ENCODE results near the gene QPRT. TPM values are rescaled to one million over a fixed set of nuclear protein-coding genes. Genes with fewer than 3 reads are reported as not detected.

QPRT gene
- total RNA-seq, 1 experiment from 2014 or later: 0.52 TPM

DNA sequence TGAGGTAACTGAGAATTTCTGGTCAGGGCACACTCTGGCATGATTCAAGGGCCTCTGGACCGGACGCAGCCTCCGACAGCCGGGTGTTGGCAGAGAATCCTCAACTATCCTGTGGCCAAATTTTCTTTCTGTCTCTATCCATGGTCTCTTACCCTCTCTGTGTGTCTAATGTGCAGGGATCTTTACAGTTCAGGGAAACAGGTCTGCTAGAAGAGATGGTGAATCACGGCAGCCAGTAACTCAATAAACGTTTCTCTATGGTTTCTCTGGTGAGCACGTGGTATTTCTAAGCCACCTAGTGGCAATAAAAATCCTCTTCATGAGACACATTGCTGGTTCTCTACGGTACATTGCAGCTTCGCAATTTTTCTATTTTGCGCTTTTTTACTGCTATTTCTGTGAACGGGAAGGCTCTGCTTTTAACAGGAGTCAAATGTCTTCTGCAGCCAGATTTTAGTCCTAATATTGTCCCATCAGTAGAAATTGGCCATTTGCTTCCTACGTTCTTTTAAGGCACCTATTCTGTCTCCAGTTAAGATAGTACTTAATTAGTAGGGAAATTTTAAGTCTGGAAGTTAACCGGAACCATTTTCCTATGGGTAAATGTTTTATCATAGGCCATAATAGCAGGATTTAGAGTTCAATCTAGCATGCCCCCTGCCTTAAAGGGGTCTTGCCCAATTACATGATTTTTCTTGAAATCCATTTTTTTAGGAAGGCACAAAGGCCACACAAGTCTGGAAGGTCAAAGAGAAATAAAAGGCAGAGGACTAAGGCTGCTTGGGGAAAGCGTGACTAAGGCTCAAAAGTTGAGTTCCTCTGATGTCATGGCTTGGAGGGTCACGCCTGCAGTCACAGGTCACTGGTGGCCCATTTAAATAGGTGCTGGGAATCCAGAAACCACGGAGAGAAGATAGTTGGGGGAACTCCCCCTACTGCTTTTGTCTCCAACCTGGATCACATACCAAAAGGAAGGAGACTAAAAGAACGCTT, 31.5 kb downstream of the QPRT start:
- RAD21 ChIA-PET (ENCODE audit: low non-redundant PET in 1 of 2, low total read pairs in 2 of 2, uncharacterized antibody in 2 of 2, unreplicated experiment in 2 of 2): no interaction called here
- Histone ChIP-seq H3K4me2 (ENCODE audit: low read length) (peak overlapping the region; percentile 19; the same call in 1 of the 2 replicates), H3K9me2 (ENCODE audit: insufficient read depth) (no peaks in the 10 kb centered on the region), H3K36me3 (ENCODE audit: control insufficient read depth in 1 of 2, insufficient read depth in 2 of 2, low read length in 2 of 2) (no peaks in the 10 kb centered on the region), H3K9me3 (ENCODE audit: control insufficient read depth in 1 of 2, insufficient read depth in 1 of 2, low read depth in 1 of 2, low read length in 2 of 2) (no peaks in the 10 kb centered on the region), H4K20me1 (ENCODE audit: insufficient read depth) (no peaks in the 10 kb centered on the region), H3K4me1 (ENCODE audit: control insufficient read depth in 1 of 2, insufficient read depth in 2 of 2, low read length in 2 of 2) (peaks cover 5 to 11% of the 10 kb centered on the region in 2 experiments; a peak in 3 of 4 replicates), H3K9ac (ENCODE audit: low read length) (no peak overlapping the region), H3K27ac (ENCODE audit: low read depth, low read length) (no peak overlapping the region), H3K79me2 (ENCODE audit: insufficient read depth, low read length) (no peaks in the 10 kb centered on the region), H2AFZ (ENCODE audit: low read depth, low read length, poor library complexity, severe bottlenecking) (peak overlapping the region; percentile 79), H3K27me3 (ENCODE audit: insufficient read depth, low read length) (no peaks in the 10 kb centered on the region), H3K4me3 (replicated peaks in 1 of 2; ENCODE audit: low read depth in 1 of 2, low read length in 2 of 2) (no peak overlapping the region)
- no TSS peak for BruUV-seq (replicated peaks)
- intact Hi-C loops (cut with micrococcal nuclease): no loop called here
- ATAC-seq: peak; percentile 96
- POLR2A ChIA-PET: no interaction called here
- DNase-seq (ENCODE audit: low read depth, low spot score): peak; percentile 56
- no peak for TF ChIP-seq JUND (IDR thresholded peaks at IDR 0.05)
- TF ChIP-seq, protein P1, sequence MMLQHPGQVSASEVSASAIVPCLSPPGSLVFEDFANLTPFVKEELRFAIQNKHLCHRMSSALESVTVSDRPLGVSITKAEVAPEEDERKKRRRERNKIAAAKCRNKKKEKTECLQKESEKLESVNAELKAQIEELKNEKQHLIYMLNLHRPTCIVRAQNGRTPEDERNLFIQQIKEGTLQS (IDR thresholded peaks at IDR 0.05): no peak
- TF ChIP-seq CEBPB (IDR thresholded peaks at IDR 0.05; ENCODE audit: low read depth): no peak
- TF ChIP-seq SP1 (IDR thresholded peaks at IDR 0.05; ENCODE audit: low read depth): no peak
- no peak for TF ChIP-seq EZH2 (IDR thresholded peaks at IDR 0.05)
- TF ChIP-seq CBX3 (IDR thresholded peaks at IDR 0.05; ENCODE audit: low read depth): peak; percentile 78
- no peak for TF ChIP-seq SIN3A (IDR thresholded peaks at IDR 0.05; ENCODE audit: low read depth)
- TF ChIP-seq, protein P2, sequence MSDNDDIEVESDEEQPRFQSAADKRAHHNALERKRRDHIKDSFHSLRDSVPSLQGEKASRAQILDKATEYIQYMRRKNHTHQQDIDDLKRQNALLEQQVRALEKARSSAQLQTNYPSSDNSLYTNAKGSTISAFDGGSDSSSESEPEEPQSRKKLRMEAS (IDR thresholded peaks at IDR 0.05): peak; percentile 96
- TF ChIP-seq POLR2AphosphoS5 (IDR thresholded peaks at IDR 0.05; ENCODE audit: low read depth, low read length): no peak
- no peak for TF ChIP-seq EGR1 (IDR thresholded peaks at IDR 0.05; ENCODE audit: low read depth)
- TF ChIP-seq, protein P3, sequence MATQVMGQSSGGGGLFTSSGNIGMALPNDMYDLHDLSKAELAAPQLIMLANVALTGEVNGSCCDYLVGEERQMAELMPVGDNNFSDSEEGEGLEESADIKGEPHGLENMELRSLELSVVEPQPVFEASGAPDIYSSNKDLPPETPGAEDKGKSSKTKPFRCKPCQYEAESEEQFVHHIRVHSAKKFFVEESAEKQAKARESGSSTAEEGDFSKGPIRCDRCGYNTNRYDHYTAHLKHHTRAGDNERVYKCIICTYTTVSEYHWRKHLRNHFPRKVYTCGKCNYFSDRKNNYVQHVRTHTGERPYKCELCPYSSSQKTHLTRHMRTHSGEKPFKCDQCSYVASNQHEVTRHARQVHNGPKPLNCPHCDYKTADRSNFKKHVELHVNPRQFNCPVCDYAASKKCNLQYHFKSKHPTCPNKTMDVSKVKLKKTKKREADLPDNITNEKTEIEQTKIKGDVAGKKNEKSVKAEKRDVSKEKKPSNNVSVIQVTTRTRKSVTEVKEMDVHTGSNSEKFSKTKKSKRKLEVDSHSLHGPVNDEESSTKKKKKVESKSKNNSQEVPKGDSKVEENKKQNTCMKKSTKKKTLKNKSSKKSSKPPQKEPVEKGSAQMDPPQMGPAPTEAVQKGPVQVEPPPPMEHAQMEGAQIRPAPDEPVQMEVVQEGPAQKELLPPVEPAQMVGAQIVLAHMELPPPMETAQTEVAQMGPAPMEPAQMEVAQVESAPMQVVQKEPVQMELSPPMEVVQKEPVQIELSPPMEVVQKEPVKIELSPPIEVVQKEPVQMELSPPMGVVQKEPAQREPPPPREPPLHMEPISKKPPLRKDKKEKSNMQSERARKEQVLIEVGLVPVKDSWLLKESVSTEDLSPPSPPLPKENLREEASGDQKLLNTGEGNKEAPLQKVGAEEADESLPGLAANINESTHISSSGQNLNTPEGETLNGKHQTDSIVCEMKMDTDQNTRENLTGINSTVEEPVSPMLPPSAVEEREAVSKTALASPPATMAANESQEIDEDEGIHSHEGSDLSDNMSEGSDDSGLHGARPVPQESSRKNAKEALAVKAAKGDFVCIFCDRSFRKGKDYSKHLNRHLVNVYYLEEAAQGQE (IDR thresholded peaks at IDR 0.05; ENCODE audit: low read depth): no peak
- TF ChIP-seq RAD21 (IDR thresholded peaks at IDR 0.05; ENCODE audit: low read depth): peak; percentile 38; the same call in 1 of the 2 replicates
- peak; percentile 49 to 68 (median 51); a peak in 5 of 6 replicates for TF ChIP-seq CTCF (IDR thresholded peaks at IDR 0.05 in 2 of 3, conservative IDR thresholded peaks at IDR 0.05 in 1 of 3; ENCODE audit: borderline replicate concordance in 1 of 3, insufficient read depth in 1 of 3, low read depth in 2 of 3, low read length in 2 of 3)
- no peak for TF ChIP-seq EZH2phosphoT487 (IDR thresholded peaks at IDR 0.05; ENCODE audit: borderline replicate concordance)
- TF ChIP-seq FOSL1 (IDR thresholded peaks at IDR 0.05; ENCODE audit: low read depth): no peak
- no peak for TF ChIP-seq ZNF274 (IDR thresholded peaks at IDR 0.05; ENCODE audit: low read depth, low read length)
- CTCF ChIA-PET: interaction anchor here (1.0 to 1.9 kb wide), 4 partner anchors 10 to 138 kb away, joined by 3 to 13 read pairs (median 4); no protein-coding TSS in a partner anchor

All from HCT116 (cell line).